ENCODE results near the gene COQ8A.
"Not testable (repeated sequence)": the region's sequence is repeated elsewhere in the genome, so short reads cannot be mapped to it uniquely, and the experiment has no call there.

- not testable (repeated sequence) for TF ChIP-seq RAD21 (conservative IDR thresholded peaks at IDR 0.05 in 1 of 2, IDR thresholded peaks at IDR 0.05 in 1 of 2); POLR2A (IDR thresholded peaks at IDR 0.05; ENCODE audit: low read length); REST (IDR thresholded peaks at IDR 0.05); CHD4 (IDR thresholded peaks at IDR 0.05; ENCODE audit: borderline replicate concordance); ZFP36 (IDR thresholded peaks at IDR 0.05; ENCODE audit: borderline replicate concordance, partially characterized antibody); CTCF (IDR thresholded peaks at IDR 0.05); MYC (IDR thresholded peaks at IDR 0.05; ENCODE audit: borderline replicate concordance, low read length); BHLHE40 (IDR thresholded peaks at IDR 0.05; ENCODE audit: low read depth, low read length); POLR2AphosphoS2 (conservative IDR thresholded peaks at IDR 0.05; ENCODE audit: low read length)
Measured at GRCh38 chr1:226955857-226956256, 15.8 kb downstream of the COQ8A start.

Data from A549 (cell line).